HCT116 (cell line): ENCODE results near the gene HIP1R. TPM values are rescaled to one million over a fixed set of nuclear protein-coding genes. Genes with fewer than 3 reads are reported as not detected.

Source experiments
- ATAC-seq: fragments of 200-7000 bp; cut with Tn5 transposase; 2 replicates; pipeline ENCODE4 v1.9.1; 2020; ENCODE audit warnings: mild to moderate bottlenecking, moderate library complexity
- BruUV-seq: library from RNA; stranded (reverse); fragments of 400-500 nt; replicated peaks from 2 replicates; lab custom pipeline; 2021; lab: Mats Ljungman, UMichigan
- CTCF ChIA-PET: fragments of 300-600 bp; sonication (Branson Sonifier 250); formaldehyde crosslinking; loops from one replicate; lab custom pipeline; 2021; ENCODE audit warnings: antibody characterized with exemption; lab: Charles Lee
- POLR2A ChIA-PET: fragments of 300-600, 350-600 bp; sonication (Branson Sonifier 250); formaldehyde crosslinking; loops from one replicate; lab custom pipeline; 2021; ENCODE audit warnings: antibody characterized with exemption; lab: Charles Lee
- RAD21 ChIA-PET, 2 experiments: fragments of 300-600 bp; sonication (Branson Sonifier 250); formaldehyde crosslinking; loops; one replicate each; lab custom pipeline; 2023; ENCODE audit warnings: low total read pairs in 2 of 2; ENCODE audit not compliant: uncharacterized antibody in 2 of 2, unreplicated experiment in 2 of 2, low non-redundant PET in 1 of 2; lab: Charles Lee
- DNase-seq: peaks from one replicate; pipeline ENCODE4 v3.0.0-alpha.2; 2010; ENCODE audit warnings: low read depth, low spot score
- H2AFZ ChIP-seq: fragments of 200-600 bp; shearing (Covaris generic), sonication (generic); 2 replicates; pipeline ENCODE4 v1.6.1; 2017; ENCODE audit warnings: low read depth, mixed run types, mixed read lengths, antibody characterized with exemption, low read length; ENCODE audit not compliant: poor library complexity, severe bottlenecking
- H3K27ac ChIP-seq: 2 replicates; pipeline ENCODE4 v1.5.1; 2012; ENCODE audit warnings: low read depth, low read length
- H3K27me3 ChIP-seq: fragments of 200-600 bp; sonication (generic); 2 replicates; pipeline ENCODE4 v1.6.1; 2016; ENCODE audit warnings: mixed run types, low read length, mixed read lengths; ENCODE audit not compliant: insufficient read depth
- H3K36me3 ChIP-seq, 2 experiments: fragments of 200-500 bp in 1 of 2; fragments of 200-600 bp in 1 of 2; sonication (Bioruptor generic) in 1 of 2; sonication (generic) in 1 of 2; 2 replicates each; pipeline versions ENCODE4 v1.5.1 to v1.6.1; 2014 to 2016; ENCODE audit warnings: low read length in 2 of 2, inconsistent platforms in 1 of 2, mixed read lengths in 1 of 2, mixed run types in 1 of 2; ENCODE audit not compliant: insufficient read depth in 2 of 2, control insufficient read depth in 1 of 2
- H3K4me1 ChIP-seq, 2 experiments: fragments of 200-600 bp in 1 of 2; sonication (generic) in 1 of 2; 2 replicates each; pipeline versions ENCODE4 v1.5.1 to v1.6.1; 2012 to 2017; ENCODE audit warnings: low read length in 2 of 2, inconsistent platforms in 1 of 2, mild to moderate bottlenecking in 1 of 2, mixed read lengths in 1 of 2, mixed run types in 1 of 2, moderate library complexity in 1 of 2; ENCODE audit not compliant: insufficient read depth in 2 of 2, control insufficient read depth in 1 of 2
- H3K4me2 ChIP-seq: fragments of 200-600 bp; sonication (generic); 2 replicates; pipeline ENCODE4 v1.6.1; 2017; ENCODE audit warnings: mixed run types, low read length, mixed read lengths
- H3K4me3 ChIP-seq, 2 experiments: fragments of 200-600 bp in 1 of 2; sonication (generic) in 1 of 2; replicated peaks in 1 of 2; 2 replicates each; pipeline ENCODE4 v1.5.1; 2011 to 2016; ENCODE audit warnings: low read length in 2 of 2, control low read depth in 1 of 2, low read depth in 1 of 2, mild to moderate bottlenecking in 1 of 2, mixed read lengths in 1 of 2, mixed run types in 1 of 2
- H3K79me2 ChIP-seq: fragments of 200-600 bp; sonication (generic); 2 replicates; pipeline ENCODE4 v1.6.1; 2017; ENCODE audit warnings: mild to moderate bottlenecking, mixed run types, low read length, moderate library complexity, mixed read lengths; ENCODE audit not compliant: insufficient read depth
- H3K9ac ChIP-seq: fragments of 200-600 bp; sonication (generic); 2 replicates; pipeline ENCODE4 v1.6.1; 2016; ENCODE audit warnings: low read length, mixed read lengths
- H3K9me2 ChIP-seq: fragments of 200-600 bp; sonication (generic), shearing (Covaris generic); 2 replicates; pipeline ENCODE4 v1.6.1; 2017; ENCODE audit warnings: mixed run types, mild to moderate bottlenecking, moderate library complexity; ENCODE audit not compliant: insufficient read depth
- H3K9me3 ChIP-seq, 2 experiments: fragments of 200-500 bp in 1 of 2; fragments of 200-600 bp in 1 of 2; sonication (Bioruptor generic) in 1 of 2; sonication (generic) in 1 of 2; 2 replicates each; pipeline ENCODE4 v1.6.1; 2014 to 2017; ENCODE audit warnings: low read length in 2 of 2, mixed read lengths in 2 of 2, inconsistent platforms in 1 of 2, low read depth in 1 of 2, mild to moderate bottlenecking in 1 of 2, mixed run types in 1 of 2, moderate library complexity in 1 of 2; ENCODE audit not compliant: control insufficient read depth in 1 of 2, insufficient read depth in 1 of 2
- H4K20me1 ChIP-seq: fragments of 200-600 bp; sonication (generic), shearing (Covaris generic); 2 replicates; pipeline ENCODE4 v1.6.1; 2017; ENCODE audit warnings: mixed run types, mild to moderate bottlenecking, moderate library complexity; ENCODE audit not compliant: insufficient read depth
- ATF3 ChIP-seq: IDR thresholded peaks from 2 replicates; pipeline ENCODE4 v1.6.1; 2012
- REST ChIP-seq: IDR thresholded peaks from 2 replicates; pipeline ENCODE4 v1.6.1; 2012; ENCODE audit warnings: low read depth
- SRF ChIP-seq: IDR thresholded peaks from 2 replicates; pipeline ENCODE4 v1.6.1; 2012; ENCODE audit warnings: low read depth
- TCF7L2 ChIP-seq: IDR thresholded peaks from 2 replicates; pipeline ENCODE4 v1.7.0; 2011; ENCODE audit warnings: borderline replicate concordance, inconsistent platforms; ENCODE audit not compliant: insufficient read depth, insufficient read length; ENCODE audit errors: extremely low read depth
- ZFX ChIP-seq: fragments of 450-650 bp; IDR thresholded peaks from 2 replicates; pipeline ENCODE4 v1.6.1; 2017
- intact Hi-C: fragments of 100-400 bp; cut with micrococcal nuclease; formaldehyde crosslinking; loops from 2 replicates; pipeline ENCODE4 v1.10.0; 2022
- total RNA-seq: library from RNA; stranded (reverse); gene quantifications from one replicate; pipeline ENCODE4 v1.2.1, GENCODE V29; 2021; ENCODE audit not compliant: unreplicated experiment

Gene HIP1R
- total RNA-seq, 1 experiment from 2014 or later: 57.8 TPM

GRCh38 chr12:122874081-122874480, 38.8 kb downstream of the HIP1R start:
- Histone ChIP-seq H4K20me1 (peaks cover 8% of the 10 kb centered on the region; the same call in 1 of the 2 replicates), H3K27me3 (no peaks in the 10 kb centered on the region), H3K79me2 (peaks cover 99% of the 10 kb centered on the region), H3K27ac (no peak overlapping the region), H3K9me3 (no peaks in the 10 kb centered on the region), H3K9me2 (no peaks in the 10 kb centered on the region), H3K4me1 (peaks cover 2 to 17% of the 10 kb centered on the region in 2 experiments; a peak in 3 of 4 replicates), H3K36me3 (peaks cover 6 to 15% of the 10 kb centered on the region in 2 experiments; a peak in 2 of 4 replicates), H3K4me2 (no peak overlapping the region), H3K4me3 (no peak overlapping the region), H2AFZ (no peak overlapping the region), H3K9ac (no peak overlapping the region)
- POLR2A ChIA-PET: no interaction called here
- DNase-seq: no peak
- TF ChIP-seq ZFX (no peak), SRF (no peak), TCF7L2 (no peak), ATF3 (no peak), REST (no peak)
- no TSS peak for BruUV-seq
- no peak for ATAC-seq
- RAD21 ChIA-PET: no interaction called here
- CTCF ChIA-PET: no interaction called here
- intact Hi-C loops: no loop called here
